Mesenchymal stem cell (in vitro differentiated cells and primary cell): Measurements from ENCODE around the gene MMP1.

Experiments used
- DNase-seq: peaks from one replicate; pipeline ENCODE4 v3.0.0-alpha.2; 2013
- H2AFZ ChIP-seq: one replicate; pipeline ENCODE4 v1.6.1; 2013; ENCODE audit warnings: low read depth, mild to moderate bottlenecking, control low read depth, inconsistent platforms, low read length, moderate library complexity
- H2AK5ac ChIP-seq: 2 replicates; pipeline ENCODE4 v1.6.1; 2013; ENCODE audit warnings: low read length, moderate library complexity, mild to moderate bottlenecking, inconsistent platforms; ENCODE audit not compliant: severe bottlenecking
- H2BK120ac ChIP-seq: one replicate; pipeline ENCODE4 v1.6.1; 2013; ENCODE audit warnings: low read depth, mild to moderate bottlenecking, inconsistent platforms, low read length, moderate library complexity
- H2BK12ac ChIP-seq, 2 experiments: one replicate each; pipeline ENCODE4 v1.6.1; 2013; ENCODE audit warnings: inconsistent platforms in 2 of 2, low read length in 2 of 2, mild to moderate bottlenecking in 2 of 2, moderate library complexity in 2 of 2, control low read depth in 1 of 2
- H2BK15ac ChIP-seq: one replicate; pipeline ENCODE4 v1.6.1; 2013; ENCODE audit warnings: mild to moderate bottlenecking, low read depth, inconsistent platforms; ENCODE audit not compliant: poor library complexity, severe bottlenecking
- H2BK5ac ChIP-seq: 2 replicates; pipeline ENCODE4 v1.6.1; 2013; ENCODE audit warnings: low read depth, mild to moderate bottlenecking, low read length, control low read depth, inconsistent platforms; ENCODE audit not compliant: poor library complexity, severe bottlenecking
- H3K14ac ChIP-seq, 2 experiments: one replicate each; pipeline ENCODE4 v1.6.1; 2013; ENCODE audit warnings: inconsistent platforms in 2 of 2, low read length in 2 of 2, control low read depth in 1 of 2, mild to moderate bottlenecking in 1 of 2, moderate library complexity in 1 of 2
- H3K18ac ChIP-seq, 2 experiments: one replicate each; pipeline ENCODE4 v1.6.1; 2013; ENCODE audit warnings: inconsistent platforms in 2 of 2, low read length in 2 of 2, control low read depth in 1 of 2, low read depth in 1 of 2, mild to moderate bottlenecking in 1 of 2
- H3K23ac ChIP-seq, 2 experiments: one replicate each; pipeline ENCODE4 v1.6.1; 2013; ENCODE audit warnings: inconsistent platforms in 2 of 2, low read length in 2 of 2, mild to moderate bottlenecking in 2 of 2, moderate library complexity in 2 of 2, control low read depth in 1 of 2
- H3K27ac ChIP-seq: 2 replicates; pipeline ENCODE4 v1.5.1; 2013; ENCODE audit warnings: mild to moderate bottlenecking, moderate library complexity, low read length, control low read depth, inconsistent platforms; ENCODE audit not compliant: poor library complexity, severe bottlenecking
- H3K27me3 ChIP-seq, 2 experiments: 2 replicates each; pipeline versions ENCODE4 v1.6.1 to v1.7.0; 2013; ENCODE audit warnings: low read length in 2 of 2, mild to moderate bottlenecking in 2 of 2, moderate library complexity in 2 of 2, control low read depth in 1 of 2, inconsistent platforms in 1 of 2; ENCODE audit not compliant: control insufficient read depth in 1 of 2, insufficient read depth in 1 of 2
- H3K36me3 ChIP-seq, 2 experiments: 2 replicates each; pipeline versions ENCODE4 v1.6.1 to v1.7.0; 2013; ENCODE audit warnings: low read length in 2 of 2, control low read depth in 1 of 2, inconsistent platforms in 1 of 2, low read depth in 1 of 2, mild to moderate bottlenecking in 1 of 2; ENCODE audit not compliant: insufficient read depth in 2 of 2, control insufficient read depth in 1 of 2
- H3K4ac ChIP-seq, 2 experiments: one replicate each; pipeline ENCODE4 v1.6.1; 2013; ENCODE audit warnings: inconsistent platforms in 2 of 2, low read length in 2 of 2, mild to moderate bottlenecking in 2 of 2, moderate library complexity in 2 of 2, control low read depth in 1 of 2, low read depth in 1 of 2
- H3K4me1 ChIP-seq: 2 replicates; pipeline ENCODE4 v1.6.1; 2013; ENCODE audit warnings: low read depth, low read length, control low read depth; ENCODE audit not compliant: control insufficient read depth, insufficient read depth
- H3K4me2 ChIP-seq: 2 replicates; pipeline ENCODE4 v1.6.1; 2013; ENCODE audit warnings: low read length, mild to moderate bottlenecking, inconsistent platforms; ENCODE audit not compliant: poor library complexity, severe bottlenecking
- H3K4me3 ChIP-seq, 2 experiments: 2 replicates each; pipeline versions ENCODE4 v1.5.1 to v1.7.0; 2013; ENCODE audit warnings: low read length in 2 of 2, mild to moderate bottlenecking in 2 of 2, control low read depth in 1 of 2, low read depth in 1 of 2; ENCODE audit not compliant: insufficient read depth in 1 of 2
- H3K79me1 ChIP-seq: replicated peaks from 2 replicates; pipeline ENCODE4 v1.6.1; 2013; ENCODE audit warnings: mild to moderate bottlenecking, control low read depth, low read length, inconsistent platforms; ENCODE audit not compliant: poor library complexity, severe bottlenecking
- H3K9ac ChIP-seq: 2 replicates; pipeline ENCODE4 v1.7.0; 2013; ENCODE audit warnings: mild to moderate bottlenecking, low read length, moderate library complexity
- H3K9me3 ChIP-seq: 2 replicates; pipeline ENCODE4 v1.7.0; 2013; ENCODE audit warnings: mild to moderate bottlenecking, low read length; ENCODE audit not compliant: control insufficient read depth
- H4K8ac ChIP-seq: one replicate; pipeline ENCODE4 v1.6.1; 2013; ENCODE audit warnings: inconsistent platforms, mild to moderate bottlenecking, low read length, moderate library complexity
- H4K91ac ChIP-seq: one replicate; pipeline ENCODE4 v1.6.1; 2013; ENCODE audit warnings: mild to moderate bottlenecking, low read length, inconsistent platforms
- WGBS: methylation state at CpG from one replicate; pipeline ENCODE4 v1.1.7; 2013; ENCODE audit warnings: mixed read lengths; 5-methylcytosine and 5-hydroxymethylcytosine counted together

MMP1 gene

GRCh38 chr11:102813484-102813883, 15.5 kb upstream of the MMP1 start:
- Histone ChIP-seq H2BK15ac (no peak overlapping the region), H2AK5ac (no peak overlapping the region), H3K18ac (no peak overlapping the region), H2BK5ac (no peak overlapping the region), H3K4ac (no peak overlapping the region), H3K27ac (no peak overlapping the region), H3K14ac (no peak overlapping the region), H3K9ac (no peak overlapping the region), H3K4me2 (no peak overlapping the region), H3K27me3 (no peaks in the 10 kb centered on the region), H2AFZ (no peak overlapping the region), H3K9me3 (peaks cover 4% of the 10 kb centered on the region), H3K23ac (no peak overlapping the region), H4K91ac (no peak overlapping the region), H2BK12ac (no peak overlapping the region), H3K4me3 (no peak overlapping the region), H3K79me1 (no peaks in the 10 kb centered on the region), H3K4me1 (no peaks in the 10 kb centered on the region), H2BK120ac (no peak overlapping the region), H4K8ac (no peak overlapping the region), H3K36me3 (no peaks in the 10 kb centered on the region)
- DNase-seq = no peak
- 80% methylated on average over 1 of the region's 1 CpG for WGBS

DNA sequence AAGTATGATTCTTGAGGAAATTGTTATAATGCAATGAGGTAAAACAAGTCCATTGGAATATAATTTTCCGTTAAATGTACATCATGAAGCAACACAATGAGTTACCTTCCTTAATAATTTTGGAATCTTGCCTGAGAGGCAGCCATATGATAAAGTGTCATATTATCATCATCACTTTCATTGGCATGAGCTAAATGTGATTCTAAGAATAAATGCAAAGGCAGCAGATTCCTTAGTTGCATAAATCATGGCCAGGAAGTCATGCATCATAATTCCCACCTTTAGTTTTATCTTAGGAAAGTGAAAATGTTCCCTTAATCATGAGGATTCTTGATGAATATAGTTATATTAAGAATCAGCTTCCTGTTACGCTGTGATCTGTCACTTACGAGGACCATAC, 14.2 kb upstream of the MMP1 start:
- no peak overlapping the region for H2BK5ac ChIP-seq
- no peak for DNase-seq
- H3K9ac ChIP-seq = no peak overlapping the region
- H3K27ac ChIP-seq = no peak overlapping the region
- no peak overlapping the region for H3K4ac ChIP-seq
- H2AK5ac ChIP-seq = no peak overlapping the region
- 100% methylated on average over 3 of the region's 3 CpGs for WGBS
- no peak overlapping the region for H3K14ac ChIP-seq
- H3K23ac ChIP-seq = no peak overlapping the region
- no peaks in the 10 kb centered on the region for H3K27me3 ChIP-seq
- no peak overlapping the region for H2BK120ac ChIP-seq
- H3K4me1 ChIP-seq = no peaks in the 10 kb centered on the region
- peaks cover 4% of the 10 kb centered on the region for H3K9me3 ChIP-seq
- H4K8ac ChIP-seq = no peak overlapping the region
- H3K18ac ChIP-seq = no peak overlapping the region
- no peak overlapping the region for H2BK15ac ChIP-seq
- no peak overlapping the region for H3K4me2 ChIP-seq
- H3K36me3 ChIP-seq = no peaks in the 10 kb centered on the region
- no peak overlapping the region for H2BK12ac ChIP-seq
- H4K91ac ChIP-seq = no peak overlapping the region
- no peak overlapping the region for H3K4me3 ChIP-seq
- H3K79me1 ChIP-seq = no peaks in the 10 kb centered on the region
- H2AFZ ChIP-seq = no peak overlapping the region

- Histone ChIP-seq H3K9ac (no peak overlapping the region), H2BK5ac (no peak overlapping the region), H3K36me3 (no peaks in the 10 kb centered on the region), H3K18ac (no peak overlapping the region), H2BK12ac (no peak overlapping the region), H3K4ac (no peak overlapping the region), H3K9me3 (no peaks in the 10 kb centered on the region), H3K79me1 (no peaks in the 10 kb centered on the region), H4K8ac (no peak overlapping the region), H3K4me2 (no peak overlapping the region), H2AFZ (no peak overlapping the region), H2BK15ac (no peak overlapping the region), H3K4me3 (no peak overlapping the region), H3K27ac (no peak overlapping the region), H3K4me1 (peaks cover 2% of the 10 kb centered on the region), H2AK5ac (no peak overlapping the region), H4K91ac (no peak overlapping the region), H3K27me3 (no peaks in the 10 kb centered on the region), H3K14ac (no peak overlapping the region), H3K23ac (no peak overlapping the region), H2BK120ac (no peak overlapping the region)
- 10% methylated on average over 3 of the region's 3 CpGs for WGBS
- peak; percentile 49 for DNase-seq
These were observed 13.1 kb upstream of the MMP1 start for GRCh38 chr11:102810950-102811660.

- Histone ChIP-seq H3K4me3 (no peak overlapping the region), H3K27me3 (no peaks in the 10 kb centered on the region), H3K79me1 (no peaks in the 10 kb centered on the region), H3K4me2 (no peak overlapping the region), H3K4me1 (peaks cover 2% of the 10 kb centered on the region), H2BK15ac (no peak overlapping the region), H3K9ac (no peak overlapping the region), H2BK5ac (no peak overlapping the region), H4K8ac (no peak overlapping the region), H3K27ac (no peak overlapping the region), H2BK120ac (no peak overlapping the region), H3K14ac (no peak overlapping the region), H3K4ac (no peak overlapping the region), H3K9me3 (no peaks in the 10 kb centered on the region), H3K23ac (no peak overlapping the region), H2BK12ac (no peak overlapping the region), H2AK5ac (no peak overlapping the region), H4K91ac (no peak overlapping the region), H2AFZ (no peak overlapping the region), H3K18ac (no peak overlapping the region), H3K36me3 (no peaks in the 10 kb centered on the region)
- no peak for DNase-seq
- 96% methylated on average over 2 of the region's 2 CpGs for WGBS
These were observed 12.0 kb upstream of the MMP1 start for GRCh38 chr11:102809971-102810370.
